Stimulated activated naive CD4-positive, alpha-beta T cell treated with Interleukin-2 at 50 U/mL for 16 hours (primary cell): ENCODE measurements around the gene C7orf25.

ENCODE experiments used
- DNase-seq: peaks from one replicate; lab custom pipeline; 2025; lab: John Stamatoyannopoulos, UW

Gene C7orf25

DNA sequence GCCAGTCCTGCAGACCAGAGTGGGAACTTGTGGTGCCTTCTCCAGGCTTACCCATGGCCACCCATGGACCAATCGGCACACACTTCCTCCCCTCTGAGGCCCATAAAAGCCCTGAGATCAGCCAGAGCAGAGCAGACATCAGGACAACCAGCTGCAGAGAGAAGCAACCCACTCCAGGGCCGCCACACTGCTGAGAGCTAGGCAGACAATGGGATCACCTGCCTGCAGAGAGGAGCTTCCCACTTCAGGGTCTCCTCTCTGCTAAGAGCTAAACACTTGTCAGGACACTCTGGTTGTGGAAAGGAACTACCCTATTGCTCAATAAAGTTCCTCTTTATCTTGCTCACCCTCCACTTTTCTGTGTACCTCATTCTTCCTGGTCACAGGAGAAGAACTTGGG lies 34.0 kb downstream of the C7orf25 start:
- DNase-seq: no peak

GRCh38 chr7:42876182-42877068 lies 35.4 kb downstream of the C7orf25 start:
- DNase-seq: peak; percentile 42

GRCh38 chr7:42869131-42870020 lies 42.5 kb downstream of the C7orf25 start:
- peak; percentile 51 for DNase-seq

- DNase-seq: no peak
Measured at GRCh38 chr7:42868480-42868879, 43.4 kb downstream of the C7orf25 start.
